HPDE6-E6E7 (cell line): ENCODE results near the gene FAR2.
"Not testable (repeated sequence)": the region's sequence is repeated elsewhere in the genome, so short reads cannot be mapped to it uniquely, and the experiment has no call there.

Experiments used
- DNase-seq: peaks from one replicate; pipeline ENCODE4 v3.0.0; 2011; ENCODE audit warnings: missing footprints; ENCODE audit errors: extremely low spot score

FAR2 gene

DNA sequence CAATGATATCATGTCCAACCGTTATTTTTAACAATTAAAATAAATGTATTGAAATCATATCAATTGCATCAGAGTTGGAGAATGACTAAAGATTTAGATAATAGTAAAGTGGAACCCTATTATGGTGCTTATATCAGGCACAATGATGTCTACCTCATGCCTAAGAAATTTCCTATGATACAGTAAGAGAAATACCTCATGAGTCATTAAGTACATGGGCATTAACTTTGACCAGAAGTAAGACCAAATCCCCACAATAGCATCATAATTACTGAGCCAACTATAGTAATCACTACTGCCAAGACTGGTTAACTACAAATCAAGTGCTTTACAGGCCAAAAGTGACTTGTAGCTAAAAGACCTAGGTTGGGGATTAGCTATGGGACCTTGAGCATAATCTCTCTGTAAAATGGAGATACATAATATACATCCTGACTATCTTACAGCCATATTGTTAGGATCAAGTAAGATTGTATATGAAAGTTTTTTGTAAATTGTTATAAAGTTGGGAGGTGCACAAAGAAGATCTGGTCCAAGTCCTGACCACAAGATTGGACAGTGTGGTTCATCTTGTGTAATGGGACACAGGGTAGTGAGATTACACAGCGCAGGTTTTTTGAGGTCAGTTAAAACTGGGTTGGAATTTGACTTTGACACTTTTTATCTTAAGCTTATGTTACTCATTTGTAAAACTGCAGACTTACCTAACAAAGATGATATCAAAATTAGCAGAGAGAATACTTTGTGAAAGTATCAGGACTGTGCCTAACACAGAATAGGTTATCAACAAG, 171.4 kb downstream of the FAR2 start:
- peak; percentile 20 for DNase-seq

DNA sequence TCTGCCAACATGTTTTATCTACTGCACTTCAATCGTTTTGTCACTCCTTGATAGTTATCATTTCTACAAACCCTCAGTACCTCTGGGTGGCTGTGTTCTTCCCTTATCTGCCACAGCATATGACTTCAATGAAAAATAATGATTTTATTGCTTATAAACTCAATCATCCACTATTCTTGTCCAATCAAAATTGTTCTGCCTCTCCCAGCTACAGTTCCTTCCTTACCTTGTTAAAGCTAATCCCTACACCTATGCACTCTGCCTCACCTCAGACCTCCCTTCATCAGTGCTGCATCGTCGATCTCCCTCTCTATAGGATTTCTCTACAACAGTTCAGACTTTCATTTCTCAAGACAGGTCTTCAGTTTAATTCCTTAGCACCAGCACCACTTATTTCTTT, 173.1 kb downstream of the FAR2 start:
- DNase-seq = no peak

DNA sequence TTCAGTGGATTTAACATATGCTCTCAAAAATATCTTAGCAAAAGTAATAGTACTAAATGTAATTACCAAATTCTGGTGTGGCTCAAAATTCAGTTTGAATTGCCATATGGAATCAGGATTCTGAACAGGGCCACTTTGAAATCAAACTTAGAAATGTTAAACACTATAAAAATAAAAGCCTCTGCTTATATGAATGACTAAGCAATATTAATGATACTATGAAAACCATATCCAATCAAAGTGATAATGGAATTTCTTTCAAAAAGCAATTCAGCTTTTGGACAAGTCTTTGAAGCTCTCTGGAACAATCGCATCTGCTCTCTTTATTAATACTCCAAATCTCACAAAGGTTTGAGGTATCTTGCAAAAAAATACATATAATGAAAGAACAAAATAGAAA, 180.3 kb downstream of the FAR2 start:
- DNase-seq = no peak

DNA sequence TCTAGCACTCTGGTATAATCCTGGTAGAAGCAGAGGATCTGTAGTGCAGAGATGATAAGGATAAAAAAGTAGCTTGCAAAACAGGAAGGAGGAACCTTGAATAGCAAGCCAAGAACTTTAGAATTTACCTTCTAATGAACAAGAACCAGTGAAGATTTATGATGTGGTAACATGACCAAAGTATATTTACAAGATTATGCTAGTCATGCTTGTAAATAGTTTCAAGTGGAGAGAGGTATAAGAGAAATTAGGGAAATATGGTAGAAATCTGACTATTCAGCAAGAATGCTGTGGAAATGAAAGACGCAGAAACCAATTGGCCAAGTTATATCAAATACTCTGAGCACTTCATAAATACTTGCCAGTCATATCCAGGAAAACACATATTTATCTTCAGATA, 184.1 kb downstream of the FAR2 start:
- no peak for DNase-seq

DNA sequence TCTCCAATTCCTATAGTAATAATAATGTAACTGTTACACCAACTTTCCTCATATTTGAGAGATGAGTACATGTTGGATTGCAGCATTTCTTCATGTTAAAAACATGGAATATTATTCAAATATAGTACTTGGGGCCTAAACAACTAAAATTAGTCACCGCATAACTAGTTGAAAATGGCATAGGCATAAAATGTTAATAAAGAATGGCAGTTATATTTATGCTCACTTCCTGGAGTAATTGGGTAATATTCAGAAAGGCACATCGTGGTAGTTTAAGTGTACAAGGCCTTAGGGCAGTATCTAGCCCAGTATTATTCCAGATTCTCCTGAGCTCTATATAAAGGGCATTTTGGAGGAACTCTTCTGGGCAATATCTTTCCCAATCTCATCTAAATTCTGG, 185.9 kb downstream of the FAR2 start:
- no peak for DNase-seq

DNA sequence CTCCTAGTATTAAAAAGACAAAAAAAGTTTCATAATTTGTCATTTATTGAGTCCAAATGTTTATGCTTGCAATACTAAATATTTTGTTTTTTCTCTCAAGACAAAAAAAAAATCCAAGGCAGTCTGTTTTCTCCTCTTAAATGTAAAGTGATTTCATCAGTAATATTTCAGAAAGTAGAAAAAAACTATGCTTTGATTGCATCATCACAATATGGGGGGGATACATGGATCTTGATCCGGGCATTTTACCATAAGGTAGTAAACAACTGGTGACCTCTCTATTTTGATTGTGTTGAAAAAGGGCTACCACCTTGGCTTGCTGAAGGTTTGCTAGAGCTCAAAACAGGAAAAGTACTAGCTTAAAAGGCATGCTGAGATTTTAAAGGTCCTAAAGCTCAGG, 188.2 kb downstream of the FAR2 start:
- no peak for DNase-seq

DNA sequence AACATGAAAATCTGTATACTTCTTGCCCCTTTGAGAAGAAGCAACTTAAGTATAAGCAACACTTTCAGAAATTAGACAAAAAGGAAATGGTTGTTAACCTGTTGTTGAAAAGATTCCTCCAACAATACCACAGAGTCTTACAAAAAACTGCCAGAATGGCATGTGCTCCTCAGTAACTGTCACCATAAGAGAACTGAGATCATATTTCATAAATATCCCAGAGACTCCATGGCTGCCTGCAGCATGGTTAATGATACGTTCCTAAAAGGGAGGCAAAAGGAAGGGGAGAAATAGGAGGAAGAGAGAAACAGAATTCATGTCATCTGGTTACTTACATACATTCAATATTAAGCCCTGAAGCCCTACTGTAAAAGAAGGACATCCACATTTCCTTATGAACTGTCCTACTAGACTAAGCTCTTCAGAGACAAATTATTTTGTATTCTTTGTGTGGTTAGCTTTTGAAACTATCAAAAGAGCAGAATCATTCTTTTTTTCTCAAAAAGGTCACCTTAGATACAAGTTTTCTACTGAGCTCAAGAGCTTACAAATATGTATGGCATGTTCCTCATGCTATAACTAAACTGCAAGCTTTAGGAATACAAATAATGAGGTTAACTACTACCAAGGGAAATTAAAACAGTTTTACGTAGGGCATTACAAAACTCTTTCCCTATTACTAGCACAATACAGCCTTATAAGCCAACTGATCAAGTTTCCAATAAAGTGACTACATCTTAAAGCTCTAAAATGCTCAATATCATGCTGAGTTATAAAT, 194.1 kb downstream of the FAR2 start:
- no peak for DNase-seq

DNA sequence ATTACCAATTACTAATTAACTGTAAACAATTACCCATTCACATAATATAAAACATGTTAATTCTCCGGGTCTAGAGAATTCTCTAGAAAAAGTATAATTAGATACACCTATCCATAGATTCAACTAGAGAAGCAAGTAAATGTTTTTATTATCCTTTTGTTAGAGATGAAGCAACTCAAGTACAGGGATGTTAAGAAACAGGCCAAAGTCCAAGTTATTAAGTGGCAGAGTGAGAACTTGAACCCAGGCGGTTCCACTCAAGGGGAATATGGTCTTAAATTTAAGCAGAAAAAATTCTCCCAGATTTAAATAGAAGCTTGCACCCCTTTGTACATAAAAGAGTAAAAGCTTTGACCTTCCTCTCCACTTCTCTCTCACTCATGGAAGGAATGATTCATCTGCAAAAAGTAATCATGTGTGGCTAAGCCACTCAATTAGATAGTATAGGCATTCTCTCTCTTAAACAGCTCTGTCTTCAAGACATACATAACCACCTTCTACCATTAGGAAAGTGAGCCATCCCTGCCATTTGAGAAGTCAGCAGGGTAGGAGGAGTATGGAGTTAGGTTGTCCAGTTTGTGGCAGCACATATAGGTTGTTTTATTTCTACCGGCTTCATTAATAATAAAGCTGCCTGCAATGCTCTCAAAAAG, 197.8 kb downstream of the FAR2 start:
- no peak for DNase-seq

DNA sequence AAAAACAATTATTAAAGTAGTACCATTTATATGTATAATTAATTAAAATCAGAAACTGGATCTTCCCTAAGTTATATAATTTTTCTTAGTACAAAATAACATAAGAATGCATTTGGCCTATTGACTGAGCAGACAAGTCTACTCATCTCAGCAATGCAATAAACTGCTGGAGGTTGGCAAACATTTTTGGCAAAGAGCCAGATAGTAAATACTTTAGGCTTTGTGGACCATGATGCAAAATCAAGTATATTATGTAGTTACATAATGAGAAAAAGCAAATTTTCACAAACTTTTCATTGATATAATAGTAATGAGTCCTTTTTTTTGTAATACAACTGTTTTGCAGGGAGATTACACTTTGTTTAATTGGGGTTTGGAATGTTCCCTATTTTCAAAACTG, 201.0 kb downstream of the FAR2 start:
- no peak for DNase-seq

DNA sequence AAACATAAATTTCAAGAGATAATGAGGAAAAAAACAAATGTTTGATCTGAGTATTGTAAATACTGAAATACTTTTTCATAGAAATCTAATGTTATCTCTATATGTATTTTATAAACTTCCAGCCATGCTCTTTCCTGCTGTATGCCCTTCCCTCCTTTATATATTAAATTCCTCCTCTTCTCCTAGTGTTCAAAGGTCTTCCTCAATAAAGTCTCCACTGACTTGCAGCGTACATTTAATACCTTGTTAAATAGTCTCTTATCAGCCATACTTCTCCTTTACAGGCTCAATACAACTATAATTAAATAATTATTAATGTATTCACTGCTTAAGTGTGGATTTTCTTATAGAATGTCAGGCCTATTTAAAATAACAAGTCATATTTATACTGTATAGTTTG, 205.9 kb downstream of the FAR2 start:
- no peak for DNase-seq

DNA sequence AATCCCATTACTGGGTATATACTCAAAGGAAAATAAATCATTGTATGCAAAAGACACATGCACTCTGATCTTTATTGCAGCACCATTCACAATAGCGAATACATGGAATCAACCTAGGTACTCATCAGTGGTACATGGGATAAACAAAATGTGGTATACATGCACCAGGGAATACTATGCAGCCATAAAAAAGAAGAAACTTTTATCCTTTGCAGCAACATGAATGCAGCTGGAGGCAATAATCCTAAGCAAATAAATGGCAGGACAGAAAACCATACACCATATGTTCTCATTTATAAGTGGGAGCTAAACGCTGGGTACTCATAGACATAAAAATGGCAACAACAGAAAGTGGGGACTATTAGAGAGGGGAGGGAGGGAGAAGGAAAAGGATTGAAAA, 216.0 kb downstream of the FAR2 start:
- DNase-seq = no peak

DNA sequence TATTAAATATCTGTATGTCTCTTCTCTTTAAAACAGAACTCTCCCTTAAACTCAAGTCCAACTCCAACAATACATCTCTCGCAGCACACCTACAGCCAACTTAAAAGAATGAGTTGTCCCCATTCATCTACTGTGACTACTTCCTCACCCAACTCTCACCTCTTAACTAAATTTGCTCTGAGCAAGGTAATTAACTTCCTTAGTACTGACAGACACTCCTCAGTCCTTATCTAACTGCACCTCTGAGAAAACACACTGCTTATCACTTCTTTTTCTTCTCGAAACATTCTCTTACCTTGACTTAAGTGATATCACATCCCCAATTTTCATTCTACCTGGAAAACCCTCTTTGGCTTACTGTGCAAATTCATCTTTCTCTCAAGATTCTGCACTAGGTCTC, 224.9 kb downstream of the FAR2 start:
- DNase-seq = no peak

DNA sequence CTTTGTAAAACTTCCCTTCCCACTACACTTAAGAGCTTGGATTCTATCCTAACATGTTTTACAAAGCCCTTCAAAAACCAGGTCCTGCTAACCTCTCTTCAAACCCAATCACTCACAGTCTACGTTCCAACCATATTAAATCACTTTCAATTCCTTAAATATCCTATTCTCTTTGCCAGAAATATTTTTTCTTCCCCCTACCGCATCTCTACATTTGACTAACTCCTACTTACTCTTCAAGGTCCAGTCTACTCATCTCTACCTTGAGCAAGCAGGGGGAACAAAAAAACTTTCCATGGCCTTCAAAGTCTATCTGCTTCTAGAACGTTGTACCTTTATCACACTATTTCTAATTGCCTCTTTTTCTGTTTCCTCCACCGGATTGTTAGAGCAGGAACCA, 225.8 kb downstream of the FAR2 start:
- no peak for DNase-seq

DNA sequence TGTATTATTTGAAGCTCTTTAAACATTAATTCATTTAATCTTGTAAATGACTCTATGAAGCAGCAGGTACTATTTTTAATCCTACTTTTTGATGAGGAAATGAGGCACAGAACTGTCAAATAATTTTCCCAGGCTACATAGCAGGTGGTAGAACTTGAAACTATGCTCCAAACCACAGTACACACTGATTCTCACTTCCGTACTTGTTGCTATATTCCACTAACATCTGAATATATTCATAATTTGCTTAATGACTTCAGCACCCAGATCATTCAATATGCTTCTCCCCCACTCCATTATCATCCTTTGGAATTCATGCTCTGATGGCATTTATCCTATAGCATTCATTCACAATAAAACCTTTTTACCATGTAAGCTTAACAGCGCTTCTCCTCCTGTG, 227.0 kb downstream of the FAR2 start:
- DNase-seq = no peak

DNA sequence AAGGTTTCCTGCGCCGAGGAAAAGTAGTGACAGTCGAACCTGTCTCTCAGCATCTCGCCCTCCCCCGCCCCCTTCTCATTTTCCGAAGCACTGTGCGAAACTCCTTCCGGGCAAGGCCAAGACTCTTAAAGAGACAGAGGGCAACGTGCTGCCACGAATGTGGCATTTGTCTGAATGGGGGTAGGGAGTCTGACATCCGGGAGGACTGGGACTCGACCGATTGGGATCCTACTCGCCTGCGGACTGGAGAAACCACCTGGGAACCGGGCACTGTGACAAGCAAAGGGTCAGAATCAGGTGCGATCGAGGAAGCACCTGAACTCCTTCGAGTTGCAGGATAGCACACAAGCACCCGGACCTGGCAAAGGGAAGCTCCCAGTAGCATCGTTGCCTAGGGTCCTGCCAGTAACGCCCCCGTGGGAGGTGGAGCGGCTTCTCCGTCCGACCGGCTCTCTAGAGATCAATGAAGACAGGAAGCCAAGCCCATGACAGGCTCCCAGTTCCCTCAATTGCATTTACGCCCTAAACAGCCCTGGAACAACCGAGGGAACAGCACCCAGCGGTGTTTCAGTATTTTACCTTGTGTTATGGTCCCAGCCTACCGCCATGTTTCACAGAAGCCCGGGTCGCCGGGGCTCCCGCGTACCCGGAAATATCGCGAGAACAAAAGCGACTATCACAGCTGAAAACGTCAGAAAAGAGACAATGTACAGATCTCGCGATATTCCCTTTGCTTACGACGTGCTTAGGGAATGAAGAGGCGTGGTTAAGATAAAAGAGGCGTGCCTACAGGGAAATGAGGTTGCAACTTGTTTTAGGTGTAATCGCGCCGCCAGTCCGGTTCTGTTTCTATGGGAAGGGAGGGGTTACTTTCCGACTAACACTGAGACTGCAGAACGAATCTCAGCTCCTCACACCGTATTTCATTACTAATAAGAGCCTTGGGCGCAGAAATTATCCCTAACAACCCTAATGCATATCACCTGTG, 231.8 kb downstream of the FAR2 start, which contains the start of gene ERGIC2:
ERGIC2 (minus strand) TSS at position 637 of the 988 bp plus-strand sequence. CDS start 9,539 bp downstream, outside the sequence.
- peak; percentile 94 for DNase-seq

DNA sequence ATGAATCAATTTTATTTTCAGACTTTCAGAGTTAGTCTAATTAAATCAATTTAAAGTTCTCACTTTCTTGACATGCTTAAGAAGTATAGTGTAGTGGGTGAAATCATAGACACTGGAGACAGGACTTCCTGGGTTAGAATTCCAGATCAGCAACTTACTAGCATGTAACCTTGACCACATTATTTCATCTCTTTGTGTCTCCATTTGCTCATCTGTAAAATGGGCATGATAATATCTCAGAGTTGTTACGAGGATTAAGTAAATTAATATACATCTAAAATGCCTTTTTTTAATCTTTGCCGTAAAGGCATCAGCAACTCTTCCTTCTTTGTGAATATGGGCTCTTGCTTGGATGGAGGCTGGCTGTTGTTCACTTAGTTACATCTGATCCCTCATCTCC, 233.2 kb downstream of the FAR2 start:
- no peak for DNase-seq

DNA sequence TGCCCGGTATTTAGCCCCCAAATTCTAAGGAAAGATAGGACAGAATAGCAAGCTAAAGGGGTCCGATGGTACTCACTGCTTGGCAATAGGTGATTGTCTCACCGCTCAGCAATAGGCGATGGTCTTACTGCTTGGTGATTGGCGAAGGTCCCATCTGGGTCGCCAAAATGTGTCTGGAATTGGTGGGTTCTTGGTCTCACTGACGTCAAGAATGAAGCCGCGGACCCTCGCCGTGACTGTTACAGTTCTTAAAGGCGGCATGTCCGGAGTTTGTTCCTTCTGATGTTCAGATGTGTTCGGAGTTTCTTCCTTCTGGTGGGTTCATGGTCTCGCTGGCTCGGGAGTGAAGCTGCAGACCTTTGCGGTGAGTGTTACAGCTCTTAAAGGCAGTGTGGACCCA, 236.1 kb downstream of the FAR2 start:
- DNase-seq = not testable (repeated sequence)
